ENCODE results near the gene MTRFR.

MTRFR gene

GRCh38 chr12:123260081-123260480 lies 26.8 kb downstream of the MTRFR start:
- in situ Hi-C loops (cut with MboI; ENCODE audit: low sequenced_read_pairs, unreplicated experiment) = loop anchor here (10.0 kb wide), 1 partner anchor 335 kb away; no protein-coding TSS in a partner anchor
- TF ChIP-seq CTCF (IDR thresholded peaks at IDR 0.05; ENCODE audit: borderline replicate concordance, control extremely low read depth, extremely low read depth, insufficient read depth, missing control alignments) = no peak
- DNase-seq (ENCODE audit: low spot score) = no peak

GRCh38 chr12:123261196-123261595 lies 28.0 kb downstream of the MTRFR start:
- in situ Hi-C loops (cut with MboI; ENCODE audit: low sequenced_read_pairs, unreplicated experiment) = loop anchor here (10.0 kb wide), 1 partner anchor 334 kb away; no protein-coding TSS in a partner anchor
- no peak for DNase-seq (ENCODE audit: low spot score)
- no peak for TF ChIP-seq CTCF (IDR thresholded peaks at IDR 0.05; ENCODE audit: borderline replicate concordance, control extremely low read depth, extremely low read depth, insufficient read depth, missing control alignments)

- in situ Hi-C loops (cut with MboI; ENCODE audit: low sequenced_read_pairs, unreplicated experiment) = loop anchor here (10.0 kb wide), 1 partner anchor 331 kb away; no protein-coding TSS in a partner anchor
- no peak for DNase-seq (ENCODE audit: low spot score)
- TF ChIP-seq CTCF (IDR thresholded peaks at IDR 0.05; ENCODE audit: borderline replicate concordance, control extremely low read depth, extremely low read depth, insufficient read depth, missing control alignments) = no peak
Observed at GRCh38 chr12:123263196-123263817, 30.1 kb downstream of the MTRFR start.

GRCh38 chr12:123264642-123265041 lies 31.4 kb downstream of the MTRFR start:
- in situ Hi-C loops (cut with MboI; ENCODE audit: low sequenced_read_pairs, unreplicated experiment) = loop anchor here (10.0 kb wide), 1 partner anchor 330 kb away; no protein-coding TSS in a partner anchor
- TF ChIP-seq CTCF (IDR thresholded peaks at IDR 0.05; ENCODE audit: borderline replicate concordance, control extremely low read depth, extremely low read depth, insufficient read depth, missing control alignments) = no peak
- DNase-seq (ENCODE audit: low spot score) = peak; percentile 58

GRCh38 chr12:123265851-123266678 lies 32.8 kb downstream of the MTRFR start:
- no peak for DNase-seq (ENCODE audit: low spot score)
- in situ Hi-C loops (cut with MboI; ENCODE audit: low sequenced_read_pairs, unreplicated experiment) = loop anchor here (10.0 kb wide), 1 partner anchor 329 kb away; no protein-coding TSS in a partner anchor
- TF ChIP-seq CTCF (IDR thresholded peaks at IDR 0.05; ENCODE audit: borderline replicate concordance, control extremely low read depth, extremely low read depth, insufficient read depth, missing control alignments) = no peak

GRCh38 chr12:123266679-123267277 lies 33.5 kb downstream of the MTRFR start:
- TF ChIP-seq CTCF (IDR thresholded peaks at IDR 0.05; ENCODE audit: borderline replicate concordance, control extremely low read depth, extremely low read depth, insufficient read depth, missing control alignments) = no peak

More at GRCh38 chr12:123266679-123267277, 33.5 kb downstream of the MTRFR start:
- no peak for DNase-seq (ENCODE audit: low spot score)
- in situ Hi-C loops (cut with MboI; ENCODE audit: low sequenced_read_pairs, unreplicated experiment) = loop anchor here (10.0 kb wide), 1 partner anchor 328 kb away; no protein-coding TSS in a partner anchor

All from GM13976 (cell line).